SK-N-SH (cell line): ENCODE results near the gene GYS2. TPM values are rescaled to one million over a fixed set of nuclear protein-coding genes. Genes with fewer than 3 reads are reported as not detected.

Experiments used
- CTCF ChIA-PET: fragments of 300-600, 350-600 bp; formaldehyde crosslinking; extraction: SDS; loops from one replicate; lab custom pipeline; 2021; lab: Yijun Ruan, JAX
- POLR2A ChIA-PET: fragments of 350-600 bp; sonication (Branson Sonifier 250); formaldehyde crosslinking; extraction: SDS; loops from one replicate; lab custom pipeline; 2020; ENCODE audit warnings: antibody characterized with exemption, inconsistent platforms; lab: Yijun Ruan, JAX
- DNase-seq: peaks from one replicate; pipeline ENCODE4 v3.0.0; 2012
- H2AFZ ChIP-seq: fragments of 200-600 bp; sonication (generic); 2 replicates; pipeline ENCODE4 v1.8.1; 2016; ENCODE audit warnings: antibody characterized with exemption, mild to moderate bottlenecking, low read depth
- H3F3A ChIP-seq: fragments of 200-600 bp; sonication (generic); replicated peaks from 2 replicates; pipeline ENCODE3; 2016; ENCODE audit warnings: antibody characterized with exemption, mild to moderate bottlenecking; ENCODE audit not compliant: insufficient read depth
- H3K27ac ChIP-seq, 2 experiments: fragments of 200-500 bp in 1 of 2; fragments of 200-600 bp in 1 of 2; sonication (Bioruptor generic) in 1 of 2; sonication (generic), shearing (Covaris generic) in 1 of 2; 2 replicates each; pipeline versions ENCODE4 v1.5.1 to v1.6.1; 2014 to 2016; ENCODE audit warnings: low read depth in 2 of 2, inconsistent platforms in 1 of 2, low read length in 1 of 2, mild to moderate bottlenecking in 1 of 2, mixed read lengths in 1 of 2
- H3K27me3 ChIP-seq: fragments of 200-600 bp; sonication (generic), shearing (Covaris generic); 2 replicates; pipeline ENCODE4 v1.6.1; 2016; ENCODE audit warnings: mixed run types; ENCODE audit not compliant: insufficient read depth
- H3K36me3 ChIP-seq, 2 experiments: fragments of 200-500 bp in 1 of 2; fragments of 200-600 bp in 1 of 2; sonication (Bioruptor generic) in 1 of 2; sonication (generic) in 1 of 2; replicated peaks in 1 of 2; 2 replicates each; pipeline versions ENCODE3 to v1.5.1; 2014 to 2016; ENCODE audit warnings: low read length in 1 of 2, mild to moderate bottlenecking in 1 of 2; ENCODE audit not compliant: insufficient read depth in 2 of 2, control insufficient read depth in 1 of 2
- H3K4me1 ChIP-seq, 2 experiments: fragments of 200-500 bp in 1 of 2; fragments of 200-600 bp in 1 of 2; sonication (Bioruptor generic) in 1 of 2; sonication (generic), shearing (Covaris generic) in 1 of 2; 2 replicates each; pipeline versions ENCODE4 v1.5.1 to v1.6.1; 2014 to 2016; ENCODE audit warnings: low read depth in 1 of 2, low read length in 1 of 2, mixed run types in 1 of 2; ENCODE audit not compliant: insufficient read depth in 2 of 2, control insufficient read depth in 1 of 2
- H3K4me2 ChIP-seq: fragments of 200-600 bp; sonication (generic), shearing (Covaris generic); 2 replicates; pipeline ENCODE4 v1.6.1; 2017; ENCODE audit warnings: mixed run types
- H3K4me3 ChIP-seq, 2 experiments: fragments of 200-500 bp in 1 of 2; fragments of 200-600 bp in 1 of 2; sonication (Bioruptor generic) in 1 of 2; sonication (generic), shearing (Covaris generic) in 1 of 2; 2 replicates each; pipeline versions ENCODE4 v1.5.1 to v1.8.1; 2014 to 2016; ENCODE audit warnings: low read depth in 2 of 2, inconsistent platforms in 1 of 2, low read length in 1 of 2, mild to moderate bottlenecking in 1 of 2, mixed read lengths in 1 of 2, moderate library complexity in 1 of 2
- H3K79me2 ChIP-seq: fragments of 200-600 bp; sonication (generic); 2 replicates; pipeline ENCODE4 v1.8.1; 2017; ENCODE audit warnings: mild to moderate bottlenecking; ENCODE audit not compliant: insufficient read depth
- H3K9ac ChIP-seq: fragments of 200-600 bp; sonication (generic); 2 replicates; pipeline ENCODE4 v1.6.1; 2017; ENCODE audit warnings: mixed run types
- H3K9me2 ChIP-seq: fragments of 200-600 bp; sonication (generic); 2 replicates; pipeline ENCODE4 v1.6.1; 2017; ENCODE audit warnings: mixed run types
- H3K9me3 ChIP-seq: fragments of 200-600 bp; sonication (generic); 2 replicates; pipeline ENCODE4 v1.6.1; 2017; ENCODE audit warnings: mixed run types, mild to moderate bottlenecking, moderate library complexity
- H4K20me1 ChIP-seq: fragments of 200-600 bp; sonication (generic); 2 replicates; pipeline ENCODE4 v1.6.1; 2017; ENCODE audit warnings: mild to moderate bottlenecking, mixed run types; ENCODE audit not compliant: insufficient read depth
- CTCF ChIP-seq: fragments of 200-600 bp; sonication (generic); IDR thresholded peaks from 2 replicates; pipeline ENCODE4 v1.6.1; 2017; ENCODE audit warnings: antibody characterized with exemption, mild to moderate bottlenecking, moderate library complexity
- EZH2phosphoT487 ChIP-seq: fragments of 200-600 bp; sonication (generic); IDR thresholded peaks from 2 replicates; pipeline ENCODE4 v1.6.1; 2017; ENCODE audit warnings: low read depth, mixed run types, mild to moderate bottlenecking, antibody characterized with exemption, moderate library complexity, borderline replicate concordance
- FOXJ3 ChIP-seq: sonication (generic); formaldehyde crosslinking; IDR thresholded peaks from 2 replicates; pipeline ENCODE4 v1.5.1; 2020; ENCODE audit warnings: mild to moderate bottlenecking, missing genetic modification reagents
- FOXM1 ChIP-seq: IDR thresholded peaks from 2 replicates; pipeline ENCODE4 v1.4.0; 2012; ENCODE audit warnings: low read depth, mild to moderate bottlenecking
- GABPA ChIP-seq: IDR thresholded peaks from 2 replicates; pipeline ENCODE4 v1.4.0; 2012; ENCODE audit warnings: low read depth, mild to moderate bottlenecking
- GATA2 ChIP-seq: sonication (generic); formaldehyde crosslinking; IDR thresholded peaks from 2 replicates; pipeline ENCODE4 v1.5.0; 2020; ENCODE audit warnings: mild to moderate bottlenecking, missing genetic modification reagents
- RCOR1 ChIP-seq: fragments of 150-350 bp; IDR thresholded peaks from 2 replicates; pipeline ENCODE4 v1.6.1; 2017; ENCODE audit warnings: antibody characterized with exemption, low read length
- RXRA ChIP-seq: IDR thresholded peaks from 2 replicates; pipeline ENCODE4 v1.4.0; 2012; ENCODE audit warnings: low read depth, mild to moderate bottlenecking, borderline replicate concordance
- SIN3A ChIP-seq: IDR thresholded peaks from 2 replicates; pipeline ENCODE4 v1.6.1; 2012; ENCODE audit warnings: low read depth, mild to moderate bottlenecking, low read length, moderate library complexity, borderline replicate concordance
- YY1 ChIP-seq: IDR thresholded peaks from 2 replicates; pipeline ENCODE4 v1.4.0; 2012; ENCODE audit warnings: low read depth, mild to moderate bottlenecking
- WGBS: methylation state at CpG from one replicate; pipeline ENCODE4 v1.1.6; 2017; ENCODE audit warnings: low lambda C conversion rate; 5-methylcytosine and 5-hydroxymethylcytosine counted together
- polyA plus RNA-seq, 3 experiments: library from polyadenylated mRNA; depleted of rRNA; stranded (reverse); fragments of >200 nt; gene quantifications; 2 replicates each; pipeline ENCODE4 v1.2.3, GENCODE V29; 2012
- TF ChIP-seq, protein P1 (sequence below): IDR thresholded peaks from 2 replicates; pipeline ENCODE4 v1.6.1; 2012; ENCODE audit warnings: mild to moderate bottlenecking, low read depth, low read length, moderate library complexity
- TF ChIP-seq, protein P2 (sequence below): IDR thresholded peaks from 2 replicates; pipeline ENCODE4 v1.4.0; 2012; ENCODE audit warnings: low read depth, borderline replicate concordance
- TF ChIP-seq, protein P3 (sequence below): fragments of 150-350 bp; IDR thresholded peaks from 2 replicates; pipeline ENCODE4 v1.6.1; 2016; ENCODE audit warnings: mild to moderate bottlenecking, low read depth, low read length

The GYS2 gene
- polyA plus RNA-seq, 1 of the 3 experiments (the other 2 are of a cell fraction): not detected

DNA sequence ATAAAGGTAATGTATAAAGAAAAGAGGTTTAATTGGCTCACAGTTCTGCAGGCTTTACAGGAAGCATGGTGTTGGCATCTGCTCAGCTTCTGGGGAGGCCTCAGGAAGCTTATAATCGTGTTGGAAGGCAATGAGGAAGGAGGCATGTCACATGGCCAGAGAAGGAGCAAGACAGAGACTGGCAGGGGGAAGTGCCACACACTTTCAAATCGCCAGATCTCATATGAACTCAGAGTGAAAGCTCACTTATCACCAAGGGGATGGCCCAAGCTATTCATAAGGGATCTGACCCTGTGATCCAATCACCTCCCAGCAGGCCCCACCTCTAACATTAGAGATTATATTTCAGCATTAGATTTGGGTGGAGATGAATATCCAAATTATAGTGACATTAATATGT lies 26.7 kb upstream of the GYS2 start (continued):
- TF ChIP-seq, protein P1, sequence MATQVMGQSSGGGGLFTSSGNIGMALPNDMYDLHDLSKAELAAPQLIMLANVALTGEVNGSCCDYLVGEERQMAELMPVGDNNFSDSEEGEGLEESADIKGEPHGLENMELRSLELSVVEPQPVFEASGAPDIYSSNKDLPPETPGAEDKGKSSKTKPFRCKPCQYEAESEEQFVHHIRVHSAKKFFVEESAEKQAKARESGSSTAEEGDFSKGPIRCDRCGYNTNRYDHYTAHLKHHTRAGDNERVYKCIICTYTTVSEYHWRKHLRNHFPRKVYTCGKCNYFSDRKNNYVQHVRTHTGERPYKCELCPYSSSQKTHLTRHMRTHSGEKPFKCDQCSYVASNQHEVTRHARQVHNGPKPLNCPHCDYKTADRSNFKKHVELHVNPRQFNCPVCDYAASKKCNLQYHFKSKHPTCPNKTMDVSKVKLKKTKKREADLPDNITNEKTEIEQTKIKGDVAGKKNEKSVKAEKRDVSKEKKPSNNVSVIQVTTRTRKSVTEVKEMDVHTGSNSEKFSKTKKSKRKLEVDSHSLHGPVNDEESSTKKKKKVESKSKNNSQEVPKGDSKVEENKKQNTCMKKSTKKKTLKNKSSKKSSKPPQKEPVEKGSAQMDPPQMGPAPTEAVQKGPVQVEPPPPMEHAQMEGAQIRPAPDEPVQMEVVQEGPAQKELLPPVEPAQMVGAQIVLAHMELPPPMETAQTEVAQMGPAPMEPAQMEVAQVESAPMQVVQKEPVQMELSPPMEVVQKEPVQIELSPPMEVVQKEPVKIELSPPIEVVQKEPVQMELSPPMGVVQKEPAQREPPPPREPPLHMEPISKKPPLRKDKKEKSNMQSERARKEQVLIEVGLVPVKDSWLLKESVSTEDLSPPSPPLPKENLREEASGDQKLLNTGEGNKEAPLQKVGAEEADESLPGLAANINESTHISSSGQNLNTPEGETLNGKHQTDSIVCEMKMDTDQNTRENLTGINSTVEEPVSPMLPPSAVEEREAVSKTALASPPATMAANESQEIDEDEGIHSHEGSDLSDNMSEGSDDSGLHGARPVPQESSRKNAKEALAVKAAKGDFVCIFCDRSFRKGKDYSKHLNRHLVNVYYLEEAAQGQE: no peak
- no peak for TF ChIP-seq YY1

- H3K9me2 ChIP-seq: no peaks in the 10 kb centered on the region
- WGBS: 85% methylated on average over 2 of the region's 2 CpGs
- no peaks in the 10 kb centered on the region for H3K27me3 ChIP-seq
- CTCF ChIA-PET: no interaction called here
- H3K27ac ChIP-seq: no peak overlapping the region
- H4K20me1 ChIP-seq: no peaks in the 10 kb centered on the region
- H3K9ac ChIP-seq: no peak overlapping the region
- H3K36me3 ChIP-seq: no peaks in the 10 kb centered on the region
- no peak overlapping the region for H3K4me2 ChIP-seq
- H3K79me2 ChIP-seq: no peaks in the 10 kb centered on the region
- no peaks in the 10 kb centered on the region for H3K9me3 ChIP-seq
- no peaks in the 10 kb centered on the region for H3K4me1 ChIP-seq
- TF ChIP-seq, protein P1: no peak
- no peak for TF ChIP-seq EZH2phosphoT487
- no peak for TF ChIP-seq RCOR1
- no peak for TF ChIP-seq FOXM1
- TF ChIP-seq GABPA: no peak
- no peak for TF ChIP-seq GATA2
- H2AFZ ChIP-seq: no peak overlapping the region
- H3K4me3 ChIP-seq: no peak overlapping the region
- no peaks in the 10 kb centered on the region for H3F3A ChIP-seq
- POLR2A ChIA-PET: no interaction called here
- DNase-seq: no peak
These were observed 23.3 kb upstream of the GYS2 start for GRCh38 chr12:21627924-21628323.

- Histone ChIP-seq H3K79me2 (no peaks in the 10 kb centered on the region), H3K9ac (no peak overlapping the region), H3K36me3 (no peaks in the 10 kb centered on the region), H3K4me2 (no peak overlapping the region), H3K9me3 (no peaks in the 10 kb centered on the region), H3K27ac (no peak overlapping the region), H3K9me2 (no peaks in the 10 kb centered on the region), H3K4me3 (no peak overlapping the region), H4K20me1 (no peaks in the 10 kb centered on the region), H3F3A (no peaks in the 10 kb centered on the region), H2AFZ (no peak overlapping the region), H3K4me1 (no peaks in the 10 kb centered on the region; a peak in 1 of 4 replicates), H3K27me3 (no peaks in the 10 kb centered on the region)
- no peak for DNase-seq
- POLR2A ChIA-PET: no interaction called here
- CTCF ChIA-PET: interaction anchor here (1.1 kb wide), 1 partner anchor 80 kb away, joined by 3 read pairs; no protein-coding TSS in a partner anchor
- TF ChIP-seq SIN3A (no peak), RXRA (no peak), CTCF (no peak), FOXJ3 (CRISPR knock-in tag) (no peak)
- TF ChIP-seq, protein P2, sequence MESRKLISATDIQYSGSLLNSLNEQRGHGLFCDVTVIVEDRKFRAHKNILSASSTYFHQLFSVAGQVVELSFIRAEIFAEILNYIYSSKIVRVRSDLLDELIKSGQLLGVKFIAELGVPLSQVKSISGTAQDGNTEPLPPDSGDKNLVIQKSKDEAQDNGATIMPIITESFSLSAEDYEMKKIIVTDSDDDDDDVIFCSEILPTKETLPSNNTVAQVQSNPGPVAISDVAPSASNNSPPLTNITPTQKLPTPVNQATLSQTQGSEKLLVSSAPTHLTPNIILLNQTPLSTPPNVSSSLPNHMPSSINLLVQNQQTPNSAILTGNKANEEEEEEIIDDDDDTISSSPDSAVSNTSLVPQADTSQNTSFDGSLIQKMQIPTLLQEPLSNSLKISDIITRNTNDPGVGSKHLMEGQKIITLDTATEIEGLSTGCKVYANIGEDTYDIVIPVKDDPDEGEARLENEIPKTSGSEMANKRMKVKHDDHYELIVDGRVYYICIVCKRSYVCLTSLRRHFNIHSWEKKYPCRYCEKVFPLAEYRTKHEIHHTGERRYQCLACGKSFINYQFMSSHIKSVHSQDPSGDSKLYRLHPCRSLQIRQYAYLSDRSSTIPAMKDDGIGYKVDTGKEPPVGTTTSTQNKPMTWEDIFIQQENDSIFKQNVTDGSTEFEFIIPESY: no peak
- TF ChIP-seq, protein P3, sequence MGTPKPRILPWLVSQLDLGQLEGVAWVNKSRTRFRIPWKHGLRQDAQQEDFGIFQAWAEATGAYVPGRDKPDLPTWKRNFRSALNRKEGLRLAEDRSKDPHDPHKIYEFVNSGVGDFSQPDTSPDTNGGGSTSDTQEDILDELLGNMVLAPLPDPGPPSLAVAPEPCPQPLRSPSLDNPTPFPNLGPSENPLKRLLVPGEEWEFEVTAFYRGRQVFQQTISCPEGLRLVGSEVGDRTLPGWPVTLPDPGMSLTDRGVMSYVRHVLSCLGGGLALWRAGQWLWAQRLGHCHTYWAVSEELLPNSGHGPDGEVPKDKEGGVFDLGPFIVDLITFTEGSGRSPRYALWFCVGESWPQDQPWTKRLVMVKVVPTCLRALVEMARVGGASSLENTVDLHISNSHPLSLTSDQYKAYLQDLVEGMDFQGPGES: no peak
These were observed 13.9 kb upstream of the GYS2 start for GRCh38 chr12:21618566-21618965.
